ENCODE data around the gene NR1H4.
"Not testable (repeated sequence)": the region's sequence is repeated elsewhere in the genome, so short reads cannot be mapped to it uniquely, and the experiment has no call there.

Gene NR1H4

GRCh38 chr12:100473716-100474150 is at the start of gene NR1H4:
TSS of gene NR1H4 (plus strand) at chr12:100473866. CDS start at chr12:100493324, 19,458 bp downstream.
- no peak for DNase-seq (ENCODE audit: low read depth in 2 of 2)

GRCh38 chr12:100426145-100426544 is 47.5 kb upstream of the NR1H4 start:
- no peak for DNase-seq (ENCODE audit: low read depth in 2 of 2)

GRCh38 chr12:100427078-100427477 is 46.6 kb upstream of the NR1H4 start:
- no peak for DNase-seq (ENCODE audit: low read depth in 2 of 2)

GRCh38 chr12:100430251-100430650 is 43.4 kb upstream of the NR1H4 start:
- DNase-seq (ENCODE audit: low read depth in 2 of 2): not testable (repeated sequence)

DNA sequence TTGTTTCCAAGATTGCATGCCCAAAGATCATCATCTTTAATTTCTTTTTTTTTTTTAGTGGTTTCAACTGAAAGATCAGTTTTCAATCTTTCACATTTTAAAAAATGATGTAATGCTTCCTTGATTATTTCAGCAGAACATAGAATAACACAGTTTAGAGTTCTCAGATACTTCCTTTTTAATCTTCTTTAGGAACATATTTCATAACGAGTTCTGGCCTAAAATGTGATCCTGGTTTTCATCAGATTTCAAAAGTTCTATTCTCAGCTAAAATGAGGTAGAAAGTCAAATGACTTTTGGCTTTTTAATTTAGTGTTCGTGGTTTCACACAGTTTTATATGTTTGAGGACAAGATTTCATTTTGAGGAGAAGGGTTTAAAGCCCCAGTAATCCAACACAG is 40.0 kb upstream of the NR1H4 start:
- no peak for DNase-seq (ENCODE audit: low read depth in 2 of 2)

- no peak for DNase-seq (ENCODE audit: low read depth in 2 of 2)
These were observed 39.5 kb upstream of the NR1H4 start for GRCh38 chr12:100434177-100434576.

GRCh38 chr12:100435957-100436356 is 37.7 kb upstream of the NR1H4 start:
- no peak for DNase-seq (ENCODE audit: low read depth in 2 of 2)

GRCh38 chr12:100437038-100437841 is 36.4 kb upstream of the NR1H4 start:
- no peak for DNase-seq (ENCODE audit: low read depth in 2 of 2)

GRCh38 chr12:100439797-100440196 is 33.9 kb upstream of the NR1H4 start:
- DNase-seq (ENCODE audit: low read depth in 2 of 2): no peak

DNA sequence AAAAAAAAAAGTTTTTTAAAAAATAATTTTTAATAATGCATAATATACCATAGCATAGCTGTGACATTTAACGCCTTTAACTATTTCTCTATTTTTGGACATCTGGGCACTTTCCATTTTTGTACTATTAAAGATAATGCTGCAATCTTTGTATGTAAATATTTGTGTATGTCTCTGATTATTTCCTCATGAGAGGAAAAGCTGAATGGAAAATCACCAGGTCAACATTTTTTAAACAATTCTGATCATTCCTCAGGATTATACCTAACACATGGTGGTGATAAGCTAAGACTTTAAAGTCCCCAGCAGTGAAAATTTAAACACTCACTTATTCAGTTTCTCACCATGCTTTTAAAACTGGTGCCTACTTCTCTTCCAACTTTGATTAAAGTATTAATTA is 31.3 kb upstream of the NR1H4 start:
- no peak for DNase-seq (ENCODE audit: low read depth in 2 of 2)

GRCh38 chr12:100443434-100443833 is 30.2 kb upstream of the NR1H4 start:
- no peak for DNase-seq (ENCODE audit: low read depth in 2 of 2)

DNA sequence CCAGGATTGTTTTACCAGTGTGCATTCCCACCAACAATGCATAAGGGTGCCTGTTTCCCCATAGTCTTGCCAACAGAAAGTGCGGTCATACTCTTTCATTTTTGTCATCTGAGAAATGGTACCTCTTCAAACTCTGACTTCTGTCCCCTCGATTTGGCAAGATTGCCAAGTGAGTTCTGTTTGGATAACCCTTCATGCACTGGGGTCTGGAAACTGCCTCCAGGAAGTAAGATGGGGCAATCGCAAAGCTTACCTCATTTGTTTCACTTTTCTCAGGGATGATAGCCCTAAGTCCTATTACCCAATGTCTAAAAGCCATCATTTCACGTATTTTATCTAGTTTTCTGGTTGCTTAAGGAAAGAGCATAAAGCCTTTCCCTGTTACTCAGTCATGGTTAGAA is 28.6 kb upstream of the NR1H4 start:
- no peak for DNase-seq (ENCODE audit: low read depth in 2 of 2)

- DNase-seq (ENCODE audit: low read depth in 2 of 2): no peak
These were observed 26.3 kb upstream of the NR1H4 start for GRCh38 chr12:100447381-100447780.

GRCh38 chr12:100448656-100449055 is 25.0 kb upstream of the NR1H4 start:
- no peak for DNase-seq (ENCODE audit: low read depth in 2 of 2)

DNA sequence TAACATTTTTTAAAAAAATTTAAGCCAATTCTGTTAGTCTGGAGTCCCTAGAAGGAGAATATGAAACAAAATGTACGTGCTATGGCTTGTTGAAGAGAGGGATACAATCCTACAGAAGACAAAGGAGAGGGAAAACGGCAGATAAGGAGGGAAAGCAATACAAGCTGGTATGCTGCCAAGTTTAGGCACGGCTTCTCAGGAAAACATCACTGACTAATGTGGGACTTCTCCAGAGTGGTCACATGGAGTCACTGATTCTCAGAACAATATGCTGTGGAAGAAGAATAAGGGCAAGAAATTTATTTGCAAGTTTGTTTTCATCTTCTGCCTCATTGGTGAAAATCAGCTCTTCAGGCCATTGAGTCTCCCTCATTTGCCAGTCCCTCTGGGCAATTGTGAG is 22.9 kb upstream of the NR1H4 start:
- no peak for DNase-seq (ENCODE audit: low read depth in 2 of 2)

DNA sequence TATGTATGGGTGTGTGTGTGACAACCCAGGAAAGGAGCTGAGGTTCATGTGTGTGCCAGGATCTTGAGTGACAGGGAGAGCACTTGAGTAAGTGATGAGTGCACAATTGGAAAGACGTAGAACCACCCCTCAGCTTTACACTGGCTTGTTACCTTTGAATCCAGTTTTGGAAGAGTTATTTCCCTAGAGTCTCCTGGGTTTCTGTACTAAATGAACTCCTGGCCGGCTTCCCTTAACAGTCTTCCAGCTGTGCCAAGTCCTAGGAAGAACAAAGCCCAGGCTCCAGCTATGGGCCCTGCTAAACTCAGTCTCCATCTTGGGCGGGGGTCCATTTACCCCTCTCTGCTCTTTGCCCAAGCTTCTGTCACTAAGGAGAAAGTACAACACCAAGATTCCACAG is 19.7 kb upstream of the NR1H4 start:
- no peak for DNase-seq (ENCODE audit: low read depth in 2 of 2)

GRCh38 chr12:100455896-100456295 is 17.8 kb upstream of the NR1H4 start:
- no peak for DNase-seq (ENCODE audit: low read depth in 2 of 2)

- no peak for DNase-seq (ENCODE audit: low read depth in 2 of 2)
These were observed 15.5 kb upstream of the NR1H4 start for GRCh38 chr12:100458191-100458590.

- no peak for DNase-seq (ENCODE audit: low read depth in 2 of 2)
These were observed 13.0 kb upstream of the NR1H4 start for GRCh38 chr12:100460702-100461101.

DNA sequence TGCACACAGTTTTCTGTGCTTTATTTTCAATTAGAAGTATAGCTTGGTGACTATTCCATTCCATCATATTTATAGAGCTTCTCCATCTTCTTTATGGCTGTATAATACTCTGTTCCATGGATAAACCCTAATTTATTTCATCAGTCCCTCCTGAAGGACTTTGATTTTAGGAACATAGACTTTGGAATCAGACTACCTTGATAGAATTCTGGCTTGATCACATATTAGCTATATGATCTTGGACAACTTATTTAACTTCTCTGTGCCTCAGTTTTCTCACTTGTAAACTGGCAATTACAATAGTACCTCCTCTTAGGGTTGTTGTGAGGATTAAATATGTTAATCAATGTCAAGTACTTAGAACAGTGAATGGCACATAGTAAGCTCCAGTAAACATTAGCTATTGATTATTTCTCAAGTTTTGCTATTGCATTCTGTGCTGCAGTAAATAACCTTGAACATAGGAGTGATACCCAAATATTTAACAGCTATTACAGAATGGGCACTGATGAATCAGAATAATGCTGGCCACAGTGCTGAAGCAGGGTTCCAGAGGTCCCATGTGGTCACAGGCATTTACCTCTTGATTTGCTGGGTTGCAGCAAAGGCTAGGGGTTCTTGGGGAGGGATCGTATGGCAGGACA is 12.2 kb upstream of the NR1H4 start:
- no peak for DNase-seq (ENCODE audit: low read depth in 2 of 2)

DNA sequence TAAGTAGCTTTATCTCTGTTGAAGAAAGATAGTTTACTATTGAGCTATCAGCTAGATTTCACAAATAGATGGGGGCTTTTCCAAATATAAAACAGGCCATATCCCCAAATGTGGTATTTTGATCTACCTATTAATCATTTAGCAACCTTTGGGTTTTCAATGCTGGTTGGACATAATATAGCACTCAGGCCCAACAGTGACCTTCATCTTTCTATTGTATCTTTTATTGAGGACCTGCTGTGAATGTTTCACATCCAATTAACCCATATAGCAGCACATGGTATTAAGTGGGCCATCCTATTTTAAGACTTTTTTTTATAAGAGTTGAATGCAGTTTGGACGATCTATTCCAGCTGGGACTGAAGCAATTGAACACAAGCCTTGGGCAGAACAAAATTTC is 10.0 kb upstream of the NR1H4 start:
- DNase-seq (ENCODE audit: low read depth in 2 of 2): no peak

DNA sequence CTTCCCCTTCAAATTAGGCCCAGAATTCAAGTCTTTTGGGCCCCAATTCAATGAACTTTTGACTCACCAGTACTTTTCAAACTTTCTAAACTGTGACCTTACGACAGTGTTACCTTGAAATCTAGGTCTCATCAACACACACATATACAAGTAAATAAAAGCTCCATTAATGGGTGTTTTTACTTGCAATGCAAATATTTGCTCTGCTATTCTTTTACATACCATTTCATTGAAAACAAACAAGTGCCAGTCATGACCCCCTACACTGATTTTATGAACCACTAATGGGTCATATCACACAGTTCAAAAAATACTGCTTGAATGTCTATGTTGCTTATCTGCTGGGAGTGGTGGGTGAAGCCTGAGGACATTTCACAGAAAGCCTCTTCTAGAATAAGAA is 9.1 kb upstream of the NR1H4 start:
- DNase-seq (ENCODE audit: low read depth in 2 of 2): no peak

- no peak for DNase-seq (ENCODE audit: low read depth in 2 of 2)
These were observed 5.5 kb upstream of the NR1H4 start for GRCh38 chr12:100468126-100468525.
